SU-DHL-6 (cell line): ENCODE measurements around the gene GRIN2A.

Experiments used
- H2AFZ ChIP-seq: fragments of 200-600 bp; sonication (generic); 2 replicates; pipeline ENCODE4 v1.6.1; 2014; ENCODE audit warnings: low read depth, mild to moderate bottlenecking, moderate library complexity, mixed read lengths, antibody characterized with exemption, low read length; ENCODE audit not compliant: severe bottlenecking
- H3F3A ChIP-seq: fragments of 200-600 bp; shearing (Covaris generic); 2 replicates; pipeline ENCODE4 v1.6.0; 2016; ENCODE audit warnings: antibody characterized with exemption, mild to moderate bottlenecking; ENCODE audit not compliant: insufficient read depth
- H3K27ac ChIP-seq: fragments of 200-600 bp; sonication (generic); 2 replicates; pipeline ENCODE4 v1.5.1; 2016; ENCODE audit warnings: low read depth, mild to moderate bottlenecking, low read length, moderate library complexity, mixed read lengths
- H3K27me3 ChIP-seq: fragments of 200-600 bp; sonication (generic), shearing (Covaris generic); 2 replicates; pipeline ENCODE4 v1.6.0; 2014; ENCODE audit warnings: mild to moderate bottlenecking, low read length
- H3K36me3 ChIP-seq: fragments of 200-600 bp; sonication (generic); 2 replicates; pipeline ENCODE4 v1.6.1; 2014; ENCODE audit warnings: mild to moderate bottlenecking, low read length, mixed read lengths
- H3K4me2 ChIP-seq: fragments of 300-600, 200-600 bp; shearing (Covaris generic), sonication (generic); 2 replicates; pipeline ENCODE4 v1.6.0; 2014; ENCODE audit warnings: low read length, low read depth, mild to moderate bottlenecking; ENCODE audit not compliant: poor library complexity, severe bottlenecking
- H3K4me3 ChIP-seq: fragments of 200-600 bp; sonication (generic); 2 replicates; pipeline ENCODE4 v1.5.1; 2014; ENCODE audit warnings: antibody characterized with exemption, low read length, mild to moderate bottlenecking, mixed read lengths; ENCODE audit not compliant: insufficient read depth, poor library complexity, severe bottlenecking
- H3K79me2 ChIP-seq: fragments of 200-600 bp; sonication (generic); 2 replicates; pipeline ENCODE4 v1.6.1; 2014; ENCODE audit warnings: mild to moderate bottlenecking, low read length, moderate library complexity; ENCODE audit not compliant: insufficient read depth
- H3K9ac ChIP-seq: fragments of 200-600 bp; sonication (generic); 2 replicates; pipeline ENCODE4 v1.7.0; 2014; ENCODE audit warnings: mild to moderate bottlenecking, low read length
- H3K9me2 ChIP-seq: fragments of 200-600 bp; sonication (generic); replicated peaks from 2 replicates; pipeline ENCODE4 v1.6.1; 2014; ENCODE audit warnings: low read length; ENCODE audit not compliant: insufficient read depth
- H3K9me3 ChIP-seq: fragments of 200-600 bp; sonication (generic); 2 replicates; pipeline ENCODE4 v1.6.1; 2014; ENCODE audit warnings: low read length, mixed read lengths; ENCODE audit not compliant: insufficient read depth
- H4K20me1 ChIP-seq: fragments of 200-600 bp; sonication (generic); 2 replicates; pipeline ENCODE4 v1.6.1; 2014; ENCODE audit warnings: low read depth, mild to moderate bottlenecking, antibody characterized with exemption, low read length, moderate library complexity, mixed read lengths
- CTCF ChIP-seq: fragments of 200-600 bp; sonication (generic); IDR thresholded peaks from one replicate; pipeline ENCODE4 v1.5.1; 2017; ENCODE audit warnings: antibody characterized with exemption, mild to moderate bottlenecking, low read length, moderate library complexity; ENCODE audit not compliant: insufficient read depth, poor library complexity, severe bottlenecking
- EZH2phosphoT487 ChIP-seq: fragments of 200-600 bp; sonication (generic), shearing (Covaris generic); conservative IDR thresholded peaks from 2 replicates; pipeline ENCODE4 v1.6.1; 2018; ENCODE audit warnings: mild to moderate bottlenecking, antibody characterized with exemption, low read length, moderate library complexity, mixed read lengths

GRIN2A gene

GRCh38 chr16:9797306-9797705 is 384.9 kb downstream of the GRIN2A start:
- no peak overlapping the region for H3K4me2 ChIP-seq
- TF ChIP-seq EZH2phosphoT487 (no peak), CTCF (no peak)

GRCh38 chr16:9793623-9794022 is 388.6 kb downstream of the GRIN2A start:
- no peak for TF ChIP-seq CTCF
- TF ChIP-seq EZH2phosphoT487: no peak
- no peaks in the 10 kb centered on the region for H3K27me3 ChIP-seq
- H3K4me3 ChIP-seq: no peak overlapping the region
- H4K20me1 ChIP-seq: no peaks in the 10 kb centered on the region
- H3K9me3 ChIP-seq: no peaks in the 10 kb centered on the region
- no peaks in the 10 kb centered on the region for H3K9me2 ChIP-seq
- no peak overlapping the region for H2AFZ ChIP-seq
- H3K27ac ChIP-seq: no peak overlapping the region
- no peaks in the 10 kb centered on the region for H3K79me2 ChIP-seq
- H3K4me2 ChIP-seq: no peak overlapping the region
- H3K9ac ChIP-seq: no peak overlapping the region
- no peaks in the 10 kb centered on the region for H3F3A ChIP-seq
- H3K36me3 ChIP-seq: no peaks in the 10 kb centered on the region

More at GRCh38 chr16:9797306-9797705, 384.9 kb downstream of the GRIN2A start:
- Histone ChIP-seq H3K79me2 (no peaks in the 10 kb centered on the region), H4K20me1 (no peaks in the 10 kb centered on the region), H3K9me3 (no peaks in the 10 kb centered on the region), H3K27ac (no peak overlapping the region), H3F3A (no peaks in the 10 kb centered on the region), H3K4me3 (no peak overlapping the region), H2AFZ (no peak overlapping the region), H3K9me2 (no peaks in the 10 kb centered on the region; the same call in 1 of the 2 replicates), H3K9ac (no peak overlapping the region), H3K36me3 (no peaks in the 10 kb centered on the region), H3K27me3 (no peaks in the 10 kb centered on the region)

- H3K4me3 ChIP-seq: no peak overlapping the region
- no peaks in the 10 kb centered on the region for H3K9me3 ChIP-seq
- no peak overlapping the region for H3K27ac ChIP-seq
- H3K9me2 ChIP-seq: no peaks in the 10 kb centered on the region
- no peaks in the 10 kb centered on the region for H3F3A ChIP-seq
- no peaks in the 10 kb centered on the region for H3K27me3 ChIP-seq
- H4K20me1 ChIP-seq: no peaks in the 10 kb centered on the region
- no peaks in the 10 kb centered on the region for H3K79me2 ChIP-seq
- TF ChIP-seq CTCF (no peak), EZH2phosphoT487 (no peak)
- H2AFZ ChIP-seq: no peak overlapping the region
- H3K9ac ChIP-seq: no peak overlapping the region
- H3K36me3 ChIP-seq: no peaks in the 10 kb centered on the region
- H3K4me2 ChIP-seq: no peak overlapping the region
These were observed 390.7 kb downstream of the GRIN2A start for GRCh38 chr16:9791556-9791955.

GRCh38 chr16:9790199-9790598 is 392.0 kb downstream of the GRIN2A start:
- H2AFZ ChIP-seq: no peak overlapping the region
- TF ChIP-seq EZH2phosphoT487 (no peak), CTCF (no peak)

More at GRCh38 chr16:9790199-9790598, 392.0 kb downstream of the GRIN2A start:
- Histone ChIP-seq H3K9me2 (no peaks in the 10 kb centered on the region), H3K4me2 (no peak overlapping the region), H3K79me2 (no peaks in the 10 kb centered on the region), H3K27me3 (no peaks in the 10 kb centered on the region), H3K9me3 (no peaks in the 10 kb centered on the region), H3K36me3 (no peaks in the 10 kb centered on the region), H4K20me1 (no peaks in the 10 kb centered on the region), H3K27ac (no peak overlapping the region), H3F3A (no peaks in the 10 kb centered on the region), H3K4me3 (no peak overlapping the region), H3K9ac (no peak overlapping the region)
